HepG2 (cell line): ENCODE measurements around the gene SLC50A1. TPM values are rescaled to one million over a fixed set of nuclear protein-coding genes. Genes with fewer than 3 reads are reported as not detected.

Source experiments
- ATAC-seq: fragments of 200-7000 bp; cut with Tn5 transposase; 3 replicates; pipeline ENCODE4 v1.9.1; 2020; ENCODE audit warnings: mild to moderate bottlenecking, moderate library complexity
- BruUV-seq: library from RNA; stranded (reverse); fragments of 400-500 nt; replicated peaks from 2 replicates; lab custom pipeline; 2021; lab: Mats Ljungman, UMichigan
- CTCF ChIA-PET: fragments of 300-600 bp; formaldehyde crosslinking; extraction: SDS; loops from one replicate; lab custom pipeline; 2021; ENCODE audit warnings: low total read pairs, inconsistent platforms, low intra/inter-chr PET ratio; lab: Yijun Ruan, JAX
- POLR2A ChIA-PET: fragments of 350-600 bp; sonication (Branson Sonifier 250); formaldehyde crosslinking; loops from one replicate; lab custom pipeline; 2020; ENCODE audit warnings: antibody characterized with exemption, inconsistent platforms; lab: Yijun Ruan, JAX
- DNase-seq: peaks from one replicate; pipeline ENCODE4 v3.0.0-alpha.2; 2015; ENCODE audit warnings: low spot score
- FAIRE-seq: peaks from 3 replicates; lab custom pipeline; 2011; peaks lifted over from hg19 to GRCh38; lab: Jason Lieb, UNC
- H2AFZ ChIP-seq: one replicate; pipeline ENCODE4 v1.6.1; 2011; ENCODE audit warnings: low read length, inconsistent platforms
- H3K27ac ChIP-seq: fragments of 300-600 bp; 3 replicates; pipeline ENCODE4 v1.8.0; 2011; ENCODE audit warnings: mixed run types, mild to moderate bottlenecking, mixed read lengths, low read length, inconsistent platforms; ENCODE audit not compliant: insufficient read depth; ENCODE audit errors: extremely low read length
- H3K27me3 ChIP-seq, 2 experiments: fragments of 200-600 bp in 1 of 2; 2 replicates in 1 of 2; 3 replicates in 1 of 2; pipeline versions ENCODE4 v1.6.0 to v1.8.0; 2011; ENCODE audit warnings: low read length in 2 of 2, mild to moderate bottlenecking in 2 of 2, moderate library complexity in 2 of 2, inconsistent platforms in 1 of 2; ENCODE audit not compliant: insufficient read depth in 2 of 2, control insufficient read depth in 1 of 2
- H3K36me3 ChIP-seq, 2 experiments: fragments of 200-600 bp in 1 of 2; replicated peaks in 1 of 2; 2 replicates in 1 of 2; 3 replicates in 1 of 2; pipeline versions ENCODE4 v1.5.1 to v1.8.0; 2011; ENCODE audit warnings: low read length in 2 of 2, inconsistent platforms in 1 of 2; ENCODE audit not compliant: insufficient read depth in 2 of 2, control insufficient read depth in 1 of 2
- H3K4me1 ChIP-seq: 2 replicates; pipeline ENCODE4 v1.5.1; 2012; ENCODE audit warnings: low read length, inconsistent platforms; ENCODE audit not compliant: insufficient read depth
- H3K4me2 ChIP-seq: 2 replicates; pipeline ENCODE4 v1.6.0; 2011; ENCODE audit warnings: low read depth, low read length, inconsistent platforms
- H3K4me3 ChIP-seq, 3 experiments: fragments of 200-600 bp in 1 of 3; sonication (generic), shearing (Covaris generic) in 1 of 3; replicated peaks in 1 of 3; 2 replicates each; pipeline ENCODE4 v1.5.1; 2011 to 2016; ENCODE audit warnings: low read length in 3 of 3, inconsistent platforms in 2 of 3, low read depth in 2 of 3, mild to moderate bottlenecking in 2 of 3, control low read depth in 1 of 3, mixed read lengths in 1 of 3; ENCODE audit not compliant: insufficient read depth in 1 of 3
- H3K79me2 ChIP-seq: one replicate; pipeline ENCODE4 v1.6.1; 2011; ENCODE audit warnings: low read length, inconsistent platforms; ENCODE audit not compliant: insufficient read depth
- H3K9ac ChIP-seq: 2 replicates; pipeline ENCODE4 v1.6.0; 2011; ENCODE audit warnings: mild to moderate bottlenecking, low read depth, low read length, inconsistent platforms; ENCODE audit not compliant: insufficient read depth
- H3K9me3 ChIP-seq: 2 replicates; pipeline ENCODE4 v1.5.1; 2012; ENCODE audit warnings: mild to moderate bottlenecking, low read length
- H4K20me1 ChIP-seq: 2 replicates; pipeline ENCODE4 v1.6.0; 2011; ENCODE audit warnings: inconsistent platforms, mild to moderate bottlenecking, low read length, moderate library complexity; ENCODE audit not compliant: insufficient read depth
- FOXK2 ChIP-seq: fragments of 450-650 bp; IDR thresholded peaks from 2 replicates; pipeline ENCODE4 v1.6.1; 2016
- KLF11 ChIP-seq: IDR thresholded peaks from 2 replicates; pipeline ENCODE4 v1.6.1; 2016; ENCODE audit warnings: missing compliant biosample characterization
- MBNL3 ChIP-seq: fragments of 250-450 bp; sonication (Bioruptor Pico); conservative IDR thresholded peaks from 2 replicates; pipeline ENCODE4 v1.8.0; 2022; ENCODE audit warnings: mild to moderate bottlenecking, inconsistent platforms
- PRPF4 ChIP-seq: fragments of 200-400 bp; formaldehyde crosslinking; IDR thresholded peaks from 2 replicates; pipeline ENCODE4 v1.6.1; 2016; ENCODE audit warnings: low read length, low read depth; ENCODE audit not compliant: poor library complexity, severe bottlenecking
- SALL2 ChIP-seq: sonication (generic); formaldehyde crosslinking; IDR thresholded peaks from 2 replicates; pipeline ENCODE4 v1.8.1; 2023; ENCODE audit warnings: mild to moderate bottlenecking, missing genetic modification reagents, inconsistent platforms
- ZFP91 ChIP-seq: sonication (generic); formaldehyde crosslinking; IDR thresholded peaks from 2 replicates; pipeline ENCODE4 v1.9.0; 2022; ENCODE audit warnings: missing genetic modification reagents, mild to moderate bottlenecking, borderline replicate concordance
- ZHX1 ChIP-seq: sonication (generic); formaldehyde crosslinking; IDR thresholded peaks from 2 replicates; pipeline ENCODE4 v1.8.1; 2022; ENCODE audit warnings: low read depth, mild to moderate bottlenecking, missing genetic modification reagents
- ZMYM4 ChIP-seq: sonication (generic); formaldehyde crosslinking; IDR thresholded peaks from 2 replicates; pipeline ENCODE4 v1.8.1; 2023; ENCODE audit warnings: mild to moderate bottlenecking, missing genetic modification reagents
- ZNF280D ChIP-seq: sonication (generic); formaldehyde crosslinking; IDR thresholded peaks from 2 replicates; pipeline ENCODE4 v1.5.1; 2020; ENCODE audit warnings: mild to moderate bottlenecking, missing genetic modification reagents
- ZNF430 ChIP-seq: sonication (generic); formaldehyde crosslinking; IDR thresholded peaks from 2 replicates; pipeline ENCODE4 v1.9.0; 2021; ENCODE audit warnings: mild to moderate bottlenecking, missing genetic modification reagents
- ZNF557 ChIP-seq: sonication (generic); formaldehyde crosslinking; IDR thresholded peaks from 2 replicates; pipeline ENCODE4 v1.4.0; 2020; ENCODE audit warnings: missing genetic modification reagents
- ZNF580 ChIP-seq: IDR thresholded peaks from 2 replicates; pipeline ENCODE4 v1.6.1; 2016; ENCODE audit warnings: low read depth, borderline replicate concordance
- ZNF773 ChIP-seq: sonication (generic); formaldehyde crosslinking; IDR thresholded peaks from 2 replicates; pipeline ENCODE4 v1.4.0; 2020; ENCODE audit warnings: missing genetic modification reagents, borderline replicate concordance
- WGBS: methylation state at CpG from one replicate; pipeline ENCODE4 v1.1.6; 2017; ENCODE audit warnings: low lambda C conversion rate; 5-methylcytosine and 5-hydroxymethylcytosine counted together
- in situ Hi-C: cut with HindIII; loops from 2 replicates; pipeline ENCODE4 v1.10.0; 2017; ENCODE audit warnings: low pct_unique_long_range_greater_than_20kb; ENCODE audit not compliant: extremely low pct_ligation_motif_present
- intact Hi-C: fragments of 100-400 bp; cut with micrococcal nuclease; formaldehyde crosslinking; loops from one replicate; pipeline ENCODE4 v1.10.0; 2022; ENCODE audit not compliant: unreplicated experiment
- polyA plus RNA-seq, 8 experiments: library from polyadenylated mRNA; depleted of rRNA in 3 of 8; stranded (reverse) in 7 of 8; unstranded in 1 of 8; fragments of >200 nt; fragmentation: Illumina TruSeq in 4 of 8; extraction: Trizol in 4 of 8; gene quantifications; 2 replicates each; pipeline versions ENCODE4 v1.2.1 to v1.2.3, GENCODE V29; 2011 to 2016; ENCODE audit warnings: low read depth in 4 of 8, missing spikeins in 1 of 8, mixed read lengths in 1 of 8; ENCODE audit not compliant: insufficient read depth in 1 of 8
- total RNA-seq, 5 experiments: library from RNA; depleted of rRNA; stranded (reverse); fragments of >200 nt; fragmentation: Illumina TruSeq; extraction: Trizol; gene quantifications; 2 replicates each; pipeline ENCODE4 v1.2.3, GENCODE V29; 2016; ENCODE audit warnings: low read depth in 1 of 5

The SLC50A1 gene
- total and polyA plus RNA-seq, 2 of the 13 experiments (the other 11 are each of a cell fraction or from before 2014, with no cell fraction given) = 22.5 to 46.8 TPM

- Histone ChIP-seq H4K20me1 (no peaks in the 10 kb centered on the region), H3K27ac (no peak overlapping the region), H3K79me2 (peaks cover 10% of the 10 kb centered on the region), H3K4me2 (no peak overlapping the region), H3K9me3 (no peaks in the 10 kb centered on the region), H3K4me1 (peaks cover 55% of the 10 kb centered on the region), H3K36me3 (peaks cover 0 to 4% of the 10 kb centered on the region in 2 experiments; a peak in 1 of 5 replicates), H3K9ac (no peak overlapping the region), H2AFZ (no peak overlapping the region), H3K27me3 (0 out of 5 replicates have a peak, but pooled peaks cover 0 to 1% of the 10 kb centered on the region in 2 experiments), H3K4me3 (no peak overlapping the region)
- no peak for ATAC-seq
- CTCF ChIA-PET = no interaction called here
- in situ Hi-C loops = no loop called here
- BruUV-seq = no TSS peak
- no peak for DNase-seq
- POLR2A ChIA-PET = no interaction called here
- WGBS = 78% methylated on average over 8 of the region's 12 CpGs
- no peak for TF ChIP-seq ZFP91
- no peak for TF ChIP-seq ZNF557 (CRISPR knock-in tag)
- TF ChIP-seq FOXK2 = no peak
- no peak for TF ChIP-seq KLF11 (CRISPR knock-in tag)
- no peak for TF ChIP-seq MBNL3 (CRISPR knock-in tag)
- no peak for TF ChIP-seq ZNF280D (CRISPR knock-in tag)
- no peak for TF ChIP-seq ZNF580 (CRISPR knock-in tag)
- TF ChIP-seq ZNF430 (CRISPR knock-in tag) = no peak
- TF ChIP-seq ZNF773 (CRISPR knock-in tag) = no peak
- no peak for TF ChIP-seq PRPF4
- TF ChIP-seq ZHX1 (CRISPR knock-in tag) = no peak
- TF ChIP-seq SALL2 = no peak
- TF ChIP-seq ZMYM4 (CRISPR knock-in tag) = no peak
- intact Hi-C loops = no loop called here
- FAIRE-seq = no peak
Measured at GRCh38 chr1:155175281-155175926, 39.8 kb downstream of the SLC50A1 start.
